SK-N-SH (cell line): ENCODE data around the gene NPW. TPM values are rescaled to one million over a fixed set of nuclear protein-coding genes. Genes with fewer than 3 reads are reported as not detected.

Experiments used
- CTCF ChIA-PET: fragments of 300-600, 350-600 bp; formaldehyde crosslinking; extraction: SDS; loops from one replicate; lab custom pipeline; 2021; lab: Yijun Ruan, JAX
- POLR2A ChIA-PET: fragments of 350-600 bp; sonication (Branson Sonifier 250); formaldehyde crosslinking; extraction: SDS; loops from one replicate; lab custom pipeline; 2020; ENCODE audit warnings: antibody characterized with exemption, inconsistent platforms; lab: Yijun Ruan, JAX
- DNase-seq: peaks from one replicate; pipeline ENCODE4 v3.0.0; 2012
- H2AFZ ChIP-seq: fragments of 200-600 bp; sonication (generic); 2 replicates; pipeline ENCODE4 v1.8.1; 2016; ENCODE audit warnings: antibody characterized with exemption, mild to moderate bottlenecking, low read depth
- H3F3A ChIP-seq: fragments of 200-600 bp; sonication (generic); replicated peaks from 2 replicates; pipeline ENCODE3; 2016; ENCODE audit warnings: antibody characterized with exemption, mild to moderate bottlenecking; ENCODE audit not compliant: insufficient read depth
- H3K27ac ChIP-seq, 2 experiments: fragments of 200-500 bp in 1 of 2; fragments of 200-600 bp in 1 of 2; sonication (Bioruptor generic) in 1 of 2; sonication (generic), shearing (Covaris generic) in 1 of 2; 2 replicates each; pipeline versions ENCODE4 v1.5.1 to v1.6.1; 2014 to 2016; ENCODE audit warnings: low read depth in 2 of 2, inconsistent platforms in 1 of 2, low read length in 1 of 2, mild to moderate bottlenecking in 1 of 2, mixed read lengths in 1 of 2
- H3K27me3 ChIP-seq: fragments of 200-600 bp; sonication (generic), shearing (Covaris generic); 2 replicates; pipeline ENCODE4 v1.6.1; 2016; ENCODE audit warnings: mixed run types; ENCODE audit not compliant: insufficient read depth
- H3K36me3 ChIP-seq, 2 experiments: fragments of 200-500 bp in 1 of 2; fragments of 200-600 bp in 1 of 2; sonication (Bioruptor generic) in 1 of 2; sonication (generic) in 1 of 2; replicated peaks in 1 of 2; 2 replicates each; pipeline versions ENCODE3 to v1.5.1; 2014 to 2016; ENCODE audit warnings: low read length in 1 of 2, mild to moderate bottlenecking in 1 of 2; ENCODE audit not compliant: insufficient read depth in 2 of 2, control insufficient read depth in 1 of 2
- H3K4me1 ChIP-seq, 2 experiments: fragments of 200-500 bp in 1 of 2; fragments of 200-600 bp in 1 of 2; sonication (Bioruptor generic) in 1 of 2; sonication (generic), shearing (Covaris generic) in 1 of 2; 2 replicates each; pipeline versions ENCODE4 v1.5.1 to v1.6.1; 2014 to 2016; ENCODE audit warnings: low read depth in 1 of 2, low read length in 1 of 2, mixed run types in 1 of 2; ENCODE audit not compliant: insufficient read depth in 2 of 2, control insufficient read depth in 1 of 2
- H3K4me2 ChIP-seq: fragments of 200-600 bp; sonication (generic), shearing (Covaris generic); 2 replicates; pipeline ENCODE4 v1.6.1; 2017; ENCODE audit warnings: mixed run types
- H3K4me3 ChIP-seq, 2 experiments: fragments of 200-500 bp in 1 of 2; fragments of 200-600 bp in 1 of 2; sonication (Bioruptor generic) in 1 of 2; sonication (generic), shearing (Covaris generic) in 1 of 2; 2 replicates each; pipeline versions ENCODE4 v1.5.1 to v1.8.1; 2014 to 2016; ENCODE audit warnings: low read depth in 2 of 2, inconsistent platforms in 1 of 2, low read length in 1 of 2, mild to moderate bottlenecking in 1 of 2, mixed read lengths in 1 of 2, moderate library complexity in 1 of 2
- H3K79me2 ChIP-seq: fragments of 200-600 bp; sonication (generic); 2 replicates; pipeline ENCODE4 v1.8.1; 2017; ENCODE audit warnings: mild to moderate bottlenecking; ENCODE audit not compliant: insufficient read depth
- H3K9ac ChIP-seq: fragments of 200-600 bp; sonication (generic); 2 replicates; pipeline ENCODE4 v1.6.1; 2017; ENCODE audit warnings: mixed run types
- H3K9me2 ChIP-seq: fragments of 200-600 bp; sonication (generic); 2 replicates; pipeline ENCODE4 v1.6.1; 2017; ENCODE audit warnings: mixed run types
- H3K9me3 ChIP-seq: fragments of 200-600 bp; sonication (generic); 2 replicates; pipeline ENCODE4 v1.6.1; 2017; ENCODE audit warnings: mixed run types, mild to moderate bottlenecking, moderate library complexity
- H4K20me1 ChIP-seq: fragments of 200-600 bp; sonication (generic); 2 replicates; pipeline ENCODE4 v1.6.1; 2017; ENCODE audit warnings: mild to moderate bottlenecking, mixed run types; ENCODE audit not compliant: insufficient read depth
- FOXM1 ChIP-seq: IDR thresholded peaks from 2 replicates; pipeline ENCODE4 v1.4.0; 2012; ENCODE audit warnings: low read depth, mild to moderate bottlenecking
- GATA2 ChIP-seq: sonication (generic); formaldehyde crosslinking; IDR thresholded peaks from 2 replicates; pipeline ENCODE4 v1.5.0; 2020; ENCODE audit warnings: mild to moderate bottlenecking, missing genetic modification reagents
- JUND ChIP-seq: IDR thresholded peaks from 2 replicates; pipeline ENCODE4 v1.4.0; 2012
- NRF1 ChIP-seq: IDR thresholded peaks from 2 replicates; pipeline ENCODE4 v1.6.1; 2012; ENCODE audit warnings: low read depth, mild to moderate bottlenecking, low read length
- POLR2AphosphoS5 ChIP-seq: IDR thresholded peaks from 2 replicates; pipeline ENCODE4 v1.6.1; 2012; ENCODE audit warnings: low read depth, low read length
- RAD21 ChIP-seq: IDR thresholded peaks from 2 replicates; pipeline ENCODE4 v1.6.1; 2012; ENCODE audit warnings: mild to moderate bottlenecking, low read length
- RFX5 ChIP-seq: IDR thresholded peaks from 2 replicates; pipeline ENCODE4 v1.6.1; 2012; ENCODE audit warnings: mild to moderate bottlenecking, improper control_type of control experiment, low read length
- SMC3 ChIP-seq: IDR thresholded peaks from 2 replicates; pipeline ENCODE4 v1.6.1; 2012; ENCODE audit warnings: low read depth, low read length, improper control_type of control experiment
- TEAD4 ChIP-seq: IDR thresholded peaks from 2 replicates; pipeline ENCODE4 v1.4.0; 2012; ENCODE audit warnings: mild to moderate bottlenecking, borderline replicate concordance; ENCODE audit not compliant: insufficient read depth
- YY1 ChIP-seq: IDR thresholded peaks from 2 replicates; pipeline ENCODE4 v1.4.0; 2012; ENCODE audit warnings: low read depth, mild to moderate bottlenecking
- WGBS: methylation state at CpG from one replicate; pipeline ENCODE4 v1.1.6; 2017; ENCODE audit warnings: low lambda C conversion rate; 5-methylcytosine and 5-hydroxymethylcytosine counted together
- polyA plus RNA-seq, 3 experiments: library from polyadenylated mRNA; depleted of rRNA; stranded (reverse); fragments of >200 nt; gene quantifications; 2 replicates each; pipeline ENCODE4 v1.2.3, GENCODE V29; 2012
- TF ChIP-seq, protein P1 (sequence below): IDR thresholded peaks from 2 replicates; pipeline ENCODE4 v1.4.0; 2012; ENCODE audit warnings: low read depth, borderline replicate concordance
- TF ChIP-seq, protein P2 (sequence below): fragments of 150-350 bp; IDR thresholded peaks from 2 replicates; pipeline ENCODE4 v1.6.1; 2016; ENCODE audit warnings: mild to moderate bottlenecking, low read depth, low read length
- TF ChIP-seq, protein P3 (sequence below): fragments of 150-350 bp; IDR thresholded peaks from 2 replicates; pipeline ENCODE4 v1.6.1; 2017; ENCODE audit warnings: antibody characterized with exemption, low read length, low read depth, borderline replicate concordance

Gene NPW
- polyA plus RNA-seq, 1 of the 3 experiments (the other 2 are of a cell fraction) = 1.1 TPM

DNA sequence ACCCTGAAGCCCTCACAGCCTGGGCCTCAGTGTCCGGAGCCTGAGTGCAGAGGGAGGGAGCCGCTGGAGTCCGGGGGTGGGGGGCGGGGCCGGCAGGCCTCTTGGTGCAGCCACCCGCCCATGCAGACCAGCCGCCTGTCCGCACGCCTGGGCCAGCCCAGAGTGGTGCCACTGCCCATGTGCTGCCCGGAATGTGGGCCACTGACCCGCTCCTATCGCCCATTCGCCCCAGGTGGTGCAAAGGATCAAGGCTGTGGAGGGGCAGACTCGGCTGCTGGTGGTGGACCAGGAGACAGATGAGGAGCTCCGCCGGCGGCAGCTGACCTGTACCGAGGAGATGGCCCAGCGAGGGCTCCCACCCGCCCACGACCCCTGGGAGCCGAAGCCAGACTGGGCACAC is 9.8 kb downstream of the NPW start:
- H3F3A ChIP-seq = peaks cover 7% of the 10 kb centered on the region
- H3K4me1 ChIP-seq = peaks cover 20 to 30% of the 10 kb centered on the region in 2 experiments; a peak in 3 of 4 replicates
- WGBS = 92% methylated on average over 9 of the region's 22 CpGs
- H2AFZ ChIP-seq = no peak overlapping the region
- no peak overlapping the region for H3K27ac ChIP-seq
- no peak overlapping the region for H3K4me3 ChIP-seq
- no peak overlapping the region for H3K9ac ChIP-seq
- no peaks in the 10 kb centered on the region for H3K9me3 ChIP-seq
- H3K9me2 ChIP-seq = no peaks in the 10 kb centered on the region
- H3K4me2 ChIP-seq = no peak overlapping the region
- DNase-seq = no peak
- TF ChIP-seq FOXM1 (no peak), GATA2 (no peak), TEAD4 (no peak), NRF1 (no peak), SMC3 (no peak)
- H3K27me3 ChIP-seq = no peaks in the 10 kb centered on the region
- H4K20me1 ChIP-seq = peaks cover 8% of the 10 kb centered on the region; the same call in 1 of the 2 replicates
- POLR2A ChIA-PET = no interaction called here
- CTCF ChIA-PET = interaction anchor here (1.2 kb wide), 1 partner anchor 10 kb away, joined by 3 read pairs; no protein-coding TSS in a partner anchor
- peaks cover 0 to 6% of the 10 kb centered on the region in 2 experiments for H3K36me3 ChIP-seq
- peaks cover 23% of the 10 kb centered on the region; the same call in 1 of the 2 replicates for H3K79me2 ChIP-seq

DNA sequence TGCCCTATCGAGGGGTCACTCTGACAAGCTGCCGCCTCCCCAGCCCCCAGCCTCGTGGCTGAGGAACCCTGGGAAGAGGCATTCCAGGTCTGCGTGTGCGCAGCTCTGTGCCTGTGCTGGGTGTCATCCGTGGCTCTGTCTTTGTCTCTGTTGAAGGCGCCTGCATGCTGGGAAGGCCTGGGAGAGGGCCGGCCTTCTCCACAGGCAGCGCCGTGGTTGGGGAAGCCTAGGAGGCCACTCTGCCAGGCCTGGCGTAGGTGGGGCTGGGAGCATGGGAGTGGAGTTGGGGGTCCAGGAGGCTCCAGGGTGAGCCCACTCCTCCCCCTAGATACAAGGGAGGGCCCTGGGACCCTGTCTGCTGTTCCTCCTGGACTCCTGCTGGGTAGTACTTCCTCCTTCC is 10.5 kb downstream of the NPW start:
- H3K4me1 ChIP-seq = peaks cover 25 to 35% of the 10 kb centered on the region in 2 experiments; a peak in 3 of 4 replicates
- peaks cover 8% of the 10 kb centered on the region; the same call in 1 of the 2 replicates for H4K20me1 ChIP-seq
- H3K4me2 ChIP-seq = no peak overlapping the region
- TF ChIP-seq GATA2 (no peak), RFX5 (no peak)
- DNase-seq = no peak
- WGBS = 82% methylated on average over 8 of the region's 11 CpGs
- H3F3A ChIP-seq = peaks cover 7% of the 10 kb centered on the region
- ChIA-PET CTCF (interaction anchor here (1.2 kb wide), 1 partner anchor 10 kb away, joined by 3 read pairs; no protein-coding TSS in a partner anchor), POLR2A (interaction anchor here (0.6 kb wide), 1 partner anchor 12 kb away, joined by 3 read pairs; no protein-coding TSS in a partner anchor)
- H3K27me3 ChIP-seq = no peaks in the 10 kb centered on the region
- peaks cover 0 to 6% of the 10 kb centered on the region in 2 experiments for H3K36me3 ChIP-seq
- no peaks in the 10 kb centered on the region for H3K9me3 ChIP-seq
- H3K9ac ChIP-seq = no peak overlapping the region
- peaks cover 27% of the 10 kb centered on the region; the same call in 1 of the 2 replicates for H3K79me2 ChIP-seq
- no peaks in the 10 kb centered on the region for H3K9me2 ChIP-seq
- no peak overlapping the region for H3K27ac ChIP-seq
- H2AFZ ChIP-seq = no peak overlapping the region
- no peak overlapping the region for H3K4me3 ChIP-seq

DNA sequence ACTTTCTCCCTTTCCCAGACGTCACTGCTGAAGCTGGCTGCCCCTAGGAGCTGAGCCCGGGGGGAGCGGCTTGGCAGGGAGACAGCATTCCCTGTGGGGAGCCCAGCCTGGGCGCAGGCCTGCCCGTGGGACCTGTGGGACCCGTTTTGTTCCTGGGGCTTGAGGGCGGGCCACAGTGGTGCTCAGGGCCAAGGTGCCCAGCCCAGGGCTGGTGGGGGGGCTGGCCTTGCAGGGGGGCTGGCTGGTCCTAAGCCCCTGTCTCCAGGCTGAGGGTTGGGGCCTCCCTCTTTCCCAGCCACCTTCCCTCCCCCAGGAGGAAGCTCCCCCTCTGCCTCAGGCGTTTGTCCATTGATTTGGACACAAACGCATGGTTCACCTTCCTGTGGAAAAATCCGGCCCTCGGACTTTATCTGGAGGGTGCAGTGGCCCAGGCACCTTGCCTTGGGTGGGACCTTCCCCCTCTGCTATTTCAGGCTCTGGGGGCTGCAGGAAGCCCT is 11.5 kb downstream of the NPW start:
- WGBS = 74% methylated on average over 6 of the region's 11 CpGs
- H4K20me1 ChIP-seq = peaks cover 8% of the 10 kb centered on the region; the same call in 1 of the 2 replicates
- no peaks in the 10 kb centered on the region for H3K27me3 ChIP-seq
- H3F3A ChIP-seq = peaks cover 3% of the 10 kb centered on the region
- H3K4me2 ChIP-seq = no peak overlapping the region
- H3K79me2 ChIP-seq = peaks cover 31% of the 10 kb centered on the region; the same call in 1 of the 2 replicates
- no peak overlapping the region for H3K4me3 ChIP-seq
- no peak overlapping the region for H3K27ac ChIP-seq
- TF ChIP-seq RAD21 (no peak), JUND (no peak), GATA2 (no peak), POLR2AphosphoS5 (no peak), YY1 (no peak)
- TF ChIP-seq, protein P1, sequence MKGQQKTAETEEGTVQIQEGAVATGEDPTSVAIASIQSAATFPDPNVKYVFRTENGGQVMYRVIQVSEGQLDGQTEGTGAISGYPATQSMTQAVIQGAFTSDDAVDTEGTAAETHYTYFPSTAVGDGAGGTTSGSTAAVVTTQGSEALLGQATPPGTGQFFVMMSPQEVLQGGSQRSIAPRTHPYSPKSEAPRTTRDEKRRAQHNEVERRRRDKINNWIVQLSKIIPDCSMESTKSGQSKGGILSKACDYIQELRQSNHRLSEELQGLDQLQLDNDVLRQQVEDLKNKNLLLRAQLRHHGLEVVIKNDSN = no peak
- TF ChIP-seq, protein P2, sequence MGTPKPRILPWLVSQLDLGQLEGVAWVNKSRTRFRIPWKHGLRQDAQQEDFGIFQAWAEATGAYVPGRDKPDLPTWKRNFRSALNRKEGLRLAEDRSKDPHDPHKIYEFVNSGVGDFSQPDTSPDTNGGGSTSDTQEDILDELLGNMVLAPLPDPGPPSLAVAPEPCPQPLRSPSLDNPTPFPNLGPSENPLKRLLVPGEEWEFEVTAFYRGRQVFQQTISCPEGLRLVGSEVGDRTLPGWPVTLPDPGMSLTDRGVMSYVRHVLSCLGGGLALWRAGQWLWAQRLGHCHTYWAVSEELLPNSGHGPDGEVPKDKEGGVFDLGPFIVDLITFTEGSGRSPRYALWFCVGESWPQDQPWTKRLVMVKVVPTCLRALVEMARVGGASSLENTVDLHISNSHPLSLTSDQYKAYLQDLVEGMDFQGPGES = no peak
- TF ChIP-seq, protein P3, sequence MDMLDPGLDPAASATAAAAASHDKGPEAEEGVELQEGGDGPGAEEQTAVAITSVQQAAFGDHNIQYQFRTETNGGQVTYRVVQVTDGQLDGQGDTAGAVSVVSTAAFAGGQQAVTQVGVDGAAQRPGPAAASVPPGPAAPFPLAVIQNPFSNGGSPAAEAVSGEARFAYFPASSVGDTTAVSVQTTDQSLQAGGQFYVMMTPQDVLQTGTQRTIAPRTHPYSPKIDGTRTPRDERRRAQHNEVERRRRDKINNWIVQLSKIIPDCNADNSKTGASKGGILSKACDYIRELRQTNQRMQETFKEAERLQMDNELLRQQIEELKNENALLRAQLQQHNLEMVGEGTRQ = no peak
- TF ChIP-seq, all 33 proteins: peak for 0
- Histone ChIP-seq H2AFZ (no peak overlapping the region), H3K4me1 (peaks cover 36 to 43% of the 10 kb centered on the region in 2 experiments; a peak in 3 of 4 replicates), H3K9me2 (no peaks in the 10 kb centered on the region), H3K36me3 (peaks cover 0 to 6% of the 10 kb centered on the region in 2 experiments), H3K9me3 (no peaks in the 10 kb centered on the region), H3K9ac (no peak overlapping the region)
- DNase-seq = no peak
- POLR2A ChIA-PET = interaction anchor here (0.7 kb wide), 1 partner anchor 57 kb away, joined by 5 read pairs; no protein-coding TSS in a partner anchor
- CTCF ChIA-PET = interaction anchor here (0.6 to 1.8 kb wide), 2 partner anchors 16 to 120 kb away, joined by 3 to 6 read pairs; partner anchors contain the start of genes NTHL1 and TSC2
